CD8-positive, alpha-beta memory T cell (primary cell): Measurements from ENCODE around the gene EEF2. TPM values are rescaled to one million over a fixed set of nuclear protein-coding genes. Genes with fewer than 3 reads are reported as not detected.

Experiments used
- CTCF ChIA-PET: fragments of 350-600 bp; sonication (Branson Sonifier 250); formaldehyde crosslinking; loops from one replicate; lab custom pipeline; 2021; ENCODE audit warnings: antibody characterized with exemption; lab: Charles Lee
- POLR2A ChIA-PET: fragments of 350-600 bp; sonication (Branson Sonifier 250); formaldehyde crosslinking; loops from one replicate; lab custom pipeline; 2021; ENCODE audit warnings: antibody characterized with exemption; lab: Charles Lee
- DNase-seq, 5 donors: peaks; one replicate each; pipeline versions ENCODE4 v3.0.0 to v3.0.0-alpha.2; 2020 to 2022; ENCODE audit warnings: mixed read lengths in 1 of 5
- H3K27ac ChIP-seq: one replicate; pipeline ENCODE4 v1.7.0; 2013; ENCODE audit warnings: low read depth, mild to moderate bottlenecking, low read length, moderate library complexity
- H3K27me3 ChIP-seq: 2 replicates; pipeline ENCODE4 v1.7.0; 2013; ENCODE audit warnings: low read length, mild to moderate bottlenecking; ENCODE audit not compliant: insufficient read depth, poor library complexity, severe bottlenecking
- H3K36me3 ChIP-seq: 2 replicates; pipeline ENCODE4 v1.7.0; 2013; ENCODE audit warnings: mild to moderate bottlenecking, low read length, moderate library complexity; ENCODE audit not compliant: insufficient read depth
- H3K4me1 ChIP-seq: 2 replicates; pipeline ENCODE4 v1.7.0; 2013; ENCODE audit warnings: mild to moderate bottlenecking, low read length, moderate library complexity; ENCODE audit not compliant: insufficient read depth
- H3K4me3 ChIP-seq: 2 replicates; pipeline ENCODE4 v1.7.0; 2013; ENCODE audit warnings: mild to moderate bottlenecking, low read length
- H3K9me3 ChIP-seq: 2 replicates; pipeline ENCODE4 v1.7.0; 2013; ENCODE audit warnings: mild to moderate bottlenecking, low read length
- H3K27ac Mint-ChIP-seq, 8 donors: one replicate each; pipeline ENCODE4 v1.8.0; 2020 to 2021; ENCODE audit warnings: mixed read lengths in 8 of 8, mild to moderate bottlenecking in 6 of 8, inconsistent platforms in 3 of 8, moderate library complexity in 3 of 8
- H3K27me3 Mint-ChIP-seq, 2 donors: one replicate each; pipeline ENCODE4 v1.8.0; 2020 to 2021; ENCODE audit warnings: mixed read lengths in 2 of 2, mild to moderate bottlenecking in 1 of 2, moderate library complexity in 1 of 2
- H3K36me3 Mint-ChIP-seq, 3 donors: one replicate each; pipeline ENCODE4 v1.8.0; 2020 to 2021; ENCODE audit warnings: mixed read lengths in 3 of 3, inconsistent platforms in 1 of 3, mild to moderate bottlenecking in 1 of 3
- H3K4me1 Mint-ChIP-seq, 3 donors: one replicate each; pipeline ENCODE4 v1.8.0; 2020 to 2021; ENCODE audit warnings: mixed read lengths in 3 of 3, inconsistent platforms in 1 of 3, mild to moderate bottlenecking in 1 of 3
- H3K4me3 Mint-ChIP-seq, 7 donors: one replicate each; pipeline ENCODE4 v1.8.0; 2020 to 2021; ENCODE audit warnings: mixed read lengths in 7 of 7, mild to moderate bottlenecking in 6 of 7, moderate library complexity in 4 of 7, inconsistent platforms in 2 of 7
- H3K9me3 Mint-ChIP-seq, 5 donors: one replicate each; pipeline ENCODE4 v1.8.0; 2020 to 2022; ENCODE audit warnings: mixed read lengths in 5 of 5, mild to moderate bottlenecking in 3 of 5, moderate library complexity in 2 of 5, inconsistent platforms in 1 of 5
- polyA plus RNA-seq: library from polyadenylated mRNA; unstranded; fragments of 300-500 nt; fragmentation: Illumina TruSeq; gene quantifications from one replicate; pipeline ENCODE4 v1.2.3, GENCODE V29; 2021
- total RNA-seq, 2 experiments: library from RNA; stranded (reverse); gene quantifications; one replicate each; pipeline ENCODE4 v1.2.3, GENCODE V29; 2021

EEF2 gene
- total and polyA plus RNA-seq, 3 experiments from 2014 or later, result 533 to 3,129 (median 3,106) TPM

GRCh38 chr19:3981373-3981735 is 3.9 kb downstream of the EEF2 start:
- Histone ChIP-seq H3K4me3 (no peak overlapping the region), H3K9me3 (no peaks in the 10 kb centered on the region), H3K4me1 (peaks cover 28% of the 10 kb centered on the region), H3K27me3 (no peaks in the 10 kb centered on the region), H3K27ac (no peak overlapping the region), H3K36me3 (peaks cover 74% of the 10 kb centered on the region)
- Mint-ChIP-seq H3K27ac (peak overlapping the region in 4 of 8 donors; percentile 29 to 92 (median 64)), H3K27me3 (peaks cover 0 to 12% of the 10 kb centered on the region in 2 donors), H3K4me1 (peaks cover 36 to 52% (median 41%) of the 10 kb centered on the region in 3 donors), H3K9me3 (no peaks in the 10 kb centered on the region), H3K4me3 (peak overlapping the region in 2 of 7 donors; percentile 36 to 78), H3K36me3 (peaks cover 14 to 86% (median 20%) of the 10 kb centered on the region in 3 donors)
- no peak for DNase-seq
- CTCF ChIA-PET, result interaction anchor here (0.7 kb wide), 1 partner anchor 219 kb away, joined by 3 read pairs; the partner anchor contains the start of gene MRPL54
- POLR2A ChIA-PET, result interaction anchor here (1.8 kb wide), 1 partner anchor 10 kb away, joined by 10 read pairs; the partner anchor contains the start of gene DAPK3

DNA sequence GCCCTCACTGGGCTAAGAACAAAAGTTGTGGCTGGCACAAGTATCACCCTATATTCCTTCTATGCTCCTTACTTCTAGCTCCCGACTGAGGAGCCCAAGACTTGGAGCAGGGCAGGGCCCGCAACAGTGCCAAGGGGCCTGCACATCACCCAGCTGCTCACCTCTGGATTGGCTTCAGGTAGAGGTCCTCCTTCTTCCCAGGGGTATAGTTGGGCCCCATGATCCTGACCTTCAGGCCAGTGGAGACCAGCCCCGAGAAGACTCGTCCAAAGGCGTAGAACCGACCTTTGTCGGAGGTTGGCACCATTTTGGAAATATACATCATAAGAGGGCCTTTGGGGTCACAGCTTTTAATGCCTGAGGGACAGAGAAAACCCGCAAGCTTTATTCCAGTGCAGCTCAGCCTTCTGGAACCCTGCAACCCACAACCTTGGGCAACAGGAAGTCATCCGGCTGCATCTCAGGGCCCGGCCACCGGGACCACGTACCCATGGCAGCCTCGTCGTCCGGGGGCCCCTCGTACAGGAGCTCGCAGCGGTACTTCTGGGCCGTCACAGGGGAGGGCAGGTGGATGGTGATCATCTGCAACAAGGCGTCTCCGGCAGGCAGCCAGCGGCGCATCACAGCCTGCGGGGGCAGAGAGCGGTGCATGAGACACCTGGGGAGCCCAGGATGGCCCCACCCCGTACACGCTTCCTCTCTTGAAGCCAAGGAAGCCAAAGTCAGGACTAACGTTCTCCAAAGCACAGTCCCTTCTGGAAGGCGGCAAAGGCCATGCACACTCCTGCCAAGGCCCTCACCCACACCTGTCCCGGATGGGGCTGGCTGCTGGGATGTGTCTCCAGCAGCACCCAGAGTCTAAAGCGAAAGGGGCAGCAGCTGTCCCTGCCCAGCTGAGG is 4.7 kb downstream of the EEF2 start:
- Histone ChIP-seq H3K27me3 (no peaks in the 10 kb centered on the region), H3K9me3 (no peaks in the 10 kb centered on the region), H3K4me1 (peaks cover 21% of the 10 kb centered on the region), H3K4me3 (no peak overlapping the region), H3K27ac (no peak overlapping the region), H3K36me3 (peaks cover 77% of the 10 kb centered on the region)
- Mint-ChIP-seq H3K9me3 (no peaks in the 10 kb centered on the region), H3K4me1 (peaks cover 28 to 45% (median 34%) of the 10 kb centered on the region in 3 donors), H3K4me3 (peak overlapping the region in 2 of 7 donors; percentile 18 to 78), H3K27ac (peak overlapping the region in 3 of 8 donors; percentile 43 to 84 (median 50)), H3K27me3 (peaks cover 0 to 14% of the 10 kb centered on the region in 2 donors), H3K36me3 (peaks cover 16 to 93% (median 20%) of the 10 kb centered on the region in 3 donors)
- ChIA-PET CTCF (no interaction called here), POLR2A (interaction anchor here (0.6 kb wide), 1 partner anchor 64 kb away, joined by 7 read pairs; no protein-coding TSS in a partner anchor)
- no peak for DNase-seq

DNA sequence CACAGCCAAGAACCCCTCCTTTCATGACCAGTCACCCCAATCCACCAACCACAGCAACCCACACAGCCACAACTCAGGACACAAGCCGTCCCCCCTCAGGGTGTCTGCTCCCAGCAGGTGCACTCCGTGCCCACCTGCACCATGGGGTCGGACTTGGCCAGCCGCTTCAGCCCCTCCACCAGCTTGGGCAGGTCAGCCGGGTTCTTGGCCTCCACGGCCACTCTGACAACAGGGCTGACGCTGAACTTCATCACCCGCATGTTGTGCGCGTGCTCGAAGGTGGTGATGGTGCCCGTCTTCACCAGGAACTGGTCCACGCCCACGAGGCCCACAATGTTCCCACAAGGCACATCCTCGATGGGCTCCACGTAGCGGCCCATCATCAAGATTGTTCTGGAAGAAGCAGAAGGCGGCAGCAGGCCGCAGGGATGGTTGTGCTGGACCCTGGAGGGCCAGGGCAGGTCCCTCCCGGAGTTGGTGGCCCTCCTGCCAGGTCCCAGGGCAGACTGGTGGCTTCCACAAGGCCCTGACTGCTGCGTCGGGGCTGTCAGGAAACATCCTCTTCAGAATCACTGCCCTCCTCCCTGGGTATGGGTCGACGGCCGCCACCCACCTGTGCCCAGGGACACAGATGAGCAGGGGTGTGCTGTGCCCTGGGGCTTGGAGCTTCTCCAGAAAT is 5.5 kb downstream of the EEF2 start:
- Mint-ChIP-seq H3K9me3 (no peaks in the 10 kb centered on the region), H3K27ac (peak overlapping the region in 4 of 8 donors; percentile 23 to 86 (median 34)), H3K4me3 (no peak overlapping the region), H3K36me3 (peaks cover 16 to 91% (median 20%) of the 10 kb centered on the region in 3 donors), H3K27me3 (peaks cover 0 to 12% of the 10 kb centered on the region in 2 donors), H3K4me1 (peaks cover 24 to 39% (median 28%) of the 10 kb centered on the region in 3 donors)
- peak in 1 of 5 donors; percentile 5 for DNase-seq
- H3K27ac ChIP-seq, result no peak overlapping the region
- H3K4me3 ChIP-seq, result no peak overlapping the region
- CTCF ChIA-PET, result interaction anchor here (0.5 kb wide), 1 partner anchor 109 kb away, joined by 3 read pairs; no protein-coding TSS in a partner anchor
- no peaks in the 10 kb centered on the region for H3K27me3 ChIP-seq
- H3K9me3 ChIP-seq, result no peaks in the 10 kb centered on the region
- H3K36me3 ChIP-seq, result peaks cover 78% of the 10 kb centered on the region
- peaks cover 19% of the 10 kb centered on the region for H3K4me1 ChIP-seq
- POLR2A ChIA-PET, result interaction anchor here (0.5 to 0.6 kb wide), 2 partner anchors 65 to 1678 kb away, joined by 3 to 7 read pairs; no protein-coding TSS in a partner anchor

DNA sequence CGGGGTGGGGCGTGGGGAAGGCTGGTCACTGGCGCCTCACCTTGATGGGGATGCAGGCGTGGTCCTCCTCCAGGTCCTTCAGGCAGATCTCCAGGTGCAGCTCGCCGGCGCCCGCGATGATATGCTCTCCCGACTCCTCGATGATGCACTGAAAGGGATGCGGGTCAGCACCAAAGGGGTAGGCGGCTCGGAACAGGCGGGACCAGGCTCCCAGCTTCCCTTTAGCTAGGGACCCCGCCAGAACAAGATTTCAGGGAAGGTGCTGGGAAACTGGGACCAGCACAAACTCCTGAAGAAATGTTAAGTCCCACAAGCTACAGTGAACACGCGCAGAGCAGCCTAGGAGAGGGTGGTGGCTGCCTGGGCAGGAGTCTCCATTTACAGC is 6.0 kb downstream of the EEF2 start:
- Mint-ChIP-seq H3K27ac (peak overlapping the region in 5 of 8 donors; percentile 23 to 86 (median 37)), H3K36me3 (peaks cover 15 to 85% (median 18%) of the 10 kb centered on the region in 3 donors), H3K27me3 (peaks cover 0 to 12% of the 10 kb centered on the region in 2 donors), H3K9me3 (no peaks in the 10 kb centered on the region), H3K4me3 (peak overlapping the region in 2 of 7 donors; percentile 22 to 66), H3K4me1 (peaks cover 20 to 33% (median 23%) of the 10 kb centered on the region in 3 donors)
- no peak overlapping the region for H3K4me3 ChIP-seq
- DNase-seq, result no peak
- peaks cover 16% of the 10 kb centered on the region for H3K4me1 ChIP-seq
- peaks cover 78% of the 10 kb centered on the region for H3K36me3 ChIP-seq
- CTCF ChIA-PET, result interaction anchor here (0.5 kb wide), 1 partner anchor 110 kb away, joined by 3 read pairs; no protein-coding TSS in a partner anchor
- no peaks in the 10 kb centered on the region for H3K9me3 ChIP-seq
- no peaks in the 10 kb centered on the region for H3K27me3 ChIP-seq
- POLR2A ChIA-PET, result interaction anchor here (0.5 to 0.6 kb wide), 2 partner anchors 8 to 1679 kb away, joined by 3 read pairs; partner anchors contain the start of gene DAPK3
- no peak overlapping the region for H3K27ac ChIP-seq

DNA sequence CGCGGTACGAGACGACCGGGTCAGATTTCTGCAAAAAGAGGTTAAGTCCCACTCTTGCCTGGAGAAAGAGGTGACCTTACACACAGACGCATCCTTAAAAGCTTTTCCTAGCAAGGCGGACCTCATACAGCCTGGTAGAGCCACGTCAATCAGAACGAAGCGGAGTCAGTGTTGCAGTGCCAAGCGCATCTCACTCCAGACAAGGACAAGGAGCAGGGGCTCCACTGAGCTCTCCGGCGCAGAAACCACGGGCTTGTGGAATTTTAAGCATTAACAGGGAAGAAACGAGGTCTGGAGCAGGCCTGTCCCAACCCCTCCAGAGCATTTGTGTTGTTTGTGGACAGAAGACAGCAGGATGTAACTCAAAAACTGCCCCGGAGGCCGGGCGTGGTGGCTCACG is 7.1 kb downstream of the EEF2 start:
- H3K4me3 ChIP-seq, result no peak overlapping the region
- peak overlapping the region in 3 of 7 donors; percentile 19 to 70 (median 30) for H3K4me3 Mint-ChIP-seq
- H3K27me3 ChIP-seq, result no peaks in the 10 kb centered on the region
- H3K36me3 ChIP-seq, result peaks cover 67% of the 10 kb centered on the region
- no peak for DNase-seq
- CTCF ChIA-PET, result no interaction called here
- H3K9me3 Mint-ChIP-seq, result no peaks in the 10 kb centered on the region
- peaks cover 5% of the 10 kb centered on the region for H3K4me1 ChIP-seq
- H3K9me3 ChIP-seq, result no peaks in the 10 kb centered on the region
- peak overlapping the region in 3 of 8 donors; percentile 17 to 86 (median 46) for H3K27ac Mint-ChIP-seq
- no peak overlapping the region for H3K27ac ChIP-seq
- POLR2A ChIA-PET, result no interaction called here
- H3K27me3 Mint-ChIP-seq, result peaks cover 0 to 9% of the 10 kb centered on the region in 2 donors
- peaks cover 8 to 74% (median 11%) of the 10 kb centered on the region in 3 donors for H3K36me3 Mint-ChIP-seq
- H3K4me1 Mint-ChIP-seq, result peaks cover 9 to 22% (median 11%) of the 10 kb centered on the region in 3 donors

GRCh38 chr19:3977242-3978143 is 7.8 kb downstream of the EEF2 start:
- Histone ChIP-seq H3K9me3 (no peaks in the 10 kb centered on the region), H3K36me3 (peaks cover 60% of the 10 kb centered on the region), H3K27ac (no peak overlapping the region), H3K27me3 (no peaks in the 10 kb centered on the region), H3K4me3 (no peak overlapping the region), H3K4me1 (no peaks in the 10 kb centered on the region)
- H3K27me3 Mint-ChIP-seq, result peaks cover 0 to 9% of the 10 kb centered on the region in 2 donors
- peak in 1 of 5 donors; percentile 15 for DNase-seq
- ChIA-PET POLR2A (interaction anchor here (0.7 to 0.8 kb wide), 2 partner anchors 8 to 10 kb away, joined by 5 read pairs; partner anchors contain the start of gene EEF2), CTCF (interaction anchor here (1.1 to 1.3 kb wide), 2 partner anchors 8 to 11 kb away, joined by 4 to 5 read pairs; partner anchors contain the start of gene EEF2)
- peaks cover 5 to 67% (median 8%) of the 10 kb centered on the region in 3 donors for H3K36me3 Mint-ChIP-seq
- H3K9me3 Mint-ChIP-seq, result no peaks in the 10 kb centered on the region
- H3K27ac Mint-ChIP-seq, result peak overlapping the region in 2 of 8 donors; percentile 12 to 86
- H3K4me1 Mint-ChIP-seq, result peaks cover 2 to 16% (median 5%) of the 10 kb centered on the region in 3 donors
- peak overlapping the region in 2 of 7 donors; percentile 30 to 70 for H3K4me3 Mint-ChIP-seq
